ENCODE results near the gene TMTC1.

TMTC1 gene

DNA sequence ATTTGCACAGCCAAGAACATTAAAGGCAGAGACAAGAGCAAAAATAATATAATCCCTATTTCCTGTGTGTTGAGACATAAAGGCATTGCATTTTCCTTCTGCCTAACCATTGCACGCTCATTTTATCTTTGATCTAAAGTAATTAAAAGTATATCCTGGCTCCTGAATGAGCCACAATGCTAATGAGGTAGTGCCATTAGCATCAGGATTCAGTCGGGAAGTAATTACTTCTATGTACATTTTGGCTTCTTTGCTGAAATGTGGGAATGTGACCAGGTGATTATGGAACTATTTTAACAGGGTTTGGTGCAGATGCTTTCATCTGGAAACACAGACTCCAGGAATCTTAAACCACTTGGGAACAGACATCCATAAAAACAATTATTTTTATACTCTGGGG, 77.4 kb downstream of the TMTC1 start:
- DNase-seq, result no peak

DNA sequence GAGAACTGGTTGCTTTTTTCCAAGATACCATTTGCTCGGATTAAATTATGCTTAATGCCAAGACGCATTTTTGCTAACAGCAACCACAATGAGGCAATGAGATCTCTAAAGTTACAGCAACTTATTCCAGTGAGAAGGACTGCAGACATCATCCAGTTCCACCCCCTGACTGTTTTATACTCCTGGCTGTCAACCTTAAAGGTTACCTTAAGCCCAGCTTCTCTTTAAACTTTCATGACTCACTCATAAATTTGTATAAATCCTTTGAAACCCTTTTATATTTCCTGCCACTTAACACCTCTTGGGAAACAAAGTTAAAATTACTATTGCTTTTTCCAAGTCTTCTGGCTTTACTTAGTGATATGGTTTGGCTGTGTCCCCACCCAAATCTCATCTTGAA, 80.2 kb downstream of the TMTC1 start:
- DNase-seq, result no peak

DNA sequence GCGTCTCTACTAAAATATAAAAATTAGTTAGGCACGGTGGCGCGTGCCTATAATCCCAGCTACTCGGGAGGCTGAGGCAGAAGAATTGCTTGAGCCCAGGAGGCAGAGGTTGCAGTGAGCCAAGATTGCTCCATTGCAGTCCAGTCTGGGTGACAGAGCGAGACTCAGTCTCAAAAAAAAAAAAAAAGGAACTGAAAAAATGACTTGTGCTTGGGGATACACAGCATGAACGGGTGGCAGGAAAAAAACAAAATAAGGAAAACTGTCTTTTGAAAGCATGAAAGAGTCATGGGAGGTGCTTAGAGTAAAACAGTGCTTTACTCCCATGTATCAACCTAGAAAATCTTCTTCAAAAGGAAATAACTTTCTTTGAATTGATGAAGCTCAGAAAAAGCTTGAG, 80.8 kb downstream of the TMTC1 start:
- DNase-seq, result no peak

DNA sequence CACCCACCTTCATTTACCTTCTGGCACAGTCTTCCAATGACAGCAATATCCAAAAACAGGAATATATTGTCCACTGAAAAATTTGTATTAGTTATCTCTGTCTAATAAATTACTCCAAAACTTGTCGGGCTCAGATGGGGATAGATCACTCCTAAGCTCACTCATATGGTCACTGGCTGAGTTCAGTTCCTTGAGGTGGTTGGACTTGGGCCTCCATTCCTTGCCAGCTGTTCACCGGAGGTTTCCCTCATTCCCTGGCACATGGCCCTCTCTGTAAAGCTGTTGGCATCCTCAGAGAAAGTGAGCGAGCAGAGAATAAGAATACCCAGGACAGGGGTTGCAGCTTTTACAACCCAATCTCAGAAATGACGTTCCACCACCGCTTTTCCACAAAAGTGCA, 81.5 kb downstream of the TMTC1 start:
- DNase-seq, result no peak

DNA sequence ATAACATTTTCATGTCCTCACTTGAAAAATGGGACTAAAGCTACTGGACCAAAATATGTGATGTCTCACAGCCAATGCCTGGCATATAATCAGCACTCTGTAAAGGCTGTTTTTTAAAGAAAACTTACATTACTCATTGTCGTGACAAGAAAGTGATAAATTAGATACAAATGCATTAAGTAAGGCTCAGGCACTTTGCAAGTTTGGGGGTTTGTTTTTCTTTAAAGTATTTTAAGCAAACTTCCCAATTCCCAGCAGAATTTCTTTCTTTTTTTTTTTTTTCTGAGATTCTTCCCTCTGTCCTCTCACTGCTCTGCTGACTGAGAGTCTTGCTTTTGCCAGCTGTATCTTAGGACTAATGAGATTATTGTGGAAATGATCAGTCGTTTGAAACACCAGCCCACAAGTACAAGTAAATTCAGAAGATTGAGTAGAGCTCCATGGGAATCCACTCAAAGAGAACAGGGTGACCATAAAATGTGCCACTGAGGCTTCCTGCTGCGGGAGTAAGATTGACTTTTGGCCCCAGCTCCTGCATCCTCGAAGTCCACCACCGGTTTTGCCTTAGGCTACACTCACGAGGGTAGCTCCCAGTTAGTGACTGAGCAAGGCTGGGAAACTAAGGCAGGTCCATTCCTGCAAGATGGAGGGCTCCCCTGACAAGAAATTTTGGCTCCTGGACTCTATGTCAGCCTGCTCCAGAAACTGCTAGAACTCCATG, 82.8 kb downstream of the TMTC1 start:
- no peak for DNase-seq

GRCh38 chr12:29698756-29699155, 85.0 kb downstream of the TMTC1 start:
- DNase-seq, result no peak

DNA sequence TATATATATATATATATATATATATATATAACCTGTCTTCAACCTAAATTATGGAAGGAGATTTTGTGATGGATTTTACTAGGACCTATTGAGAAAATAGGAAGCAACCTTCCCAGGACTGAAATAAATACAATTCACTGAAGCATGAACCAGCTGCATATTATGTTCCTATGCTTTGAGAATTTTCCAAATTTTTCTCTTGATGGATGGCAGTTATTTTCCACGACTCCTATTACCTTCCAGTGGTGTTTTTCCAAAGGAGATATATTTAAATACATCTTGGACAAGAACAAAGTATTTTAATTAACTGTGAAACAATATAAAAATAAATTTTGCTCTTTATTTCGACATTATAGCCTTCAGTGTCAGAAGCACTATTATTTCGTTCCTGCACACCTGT, 87.9 kb downstream of the TMTC1 start:
- DNase-seq, result no peak

- no peak for DNase-seq
Measured at GRCh38 chr12:29695026-29695425, 88.7 kb downstream of the TMTC1 start.

GRCh38 chr12:29694002-29694401, 89.7 kb downstream of the TMTC1 start:
- DNase-seq, result no peak

- no peak for DNase-seq
Measured at GRCh38 chr12:29692237-29692636, 91.5 kb downstream of the TMTC1 start.

DNA sequence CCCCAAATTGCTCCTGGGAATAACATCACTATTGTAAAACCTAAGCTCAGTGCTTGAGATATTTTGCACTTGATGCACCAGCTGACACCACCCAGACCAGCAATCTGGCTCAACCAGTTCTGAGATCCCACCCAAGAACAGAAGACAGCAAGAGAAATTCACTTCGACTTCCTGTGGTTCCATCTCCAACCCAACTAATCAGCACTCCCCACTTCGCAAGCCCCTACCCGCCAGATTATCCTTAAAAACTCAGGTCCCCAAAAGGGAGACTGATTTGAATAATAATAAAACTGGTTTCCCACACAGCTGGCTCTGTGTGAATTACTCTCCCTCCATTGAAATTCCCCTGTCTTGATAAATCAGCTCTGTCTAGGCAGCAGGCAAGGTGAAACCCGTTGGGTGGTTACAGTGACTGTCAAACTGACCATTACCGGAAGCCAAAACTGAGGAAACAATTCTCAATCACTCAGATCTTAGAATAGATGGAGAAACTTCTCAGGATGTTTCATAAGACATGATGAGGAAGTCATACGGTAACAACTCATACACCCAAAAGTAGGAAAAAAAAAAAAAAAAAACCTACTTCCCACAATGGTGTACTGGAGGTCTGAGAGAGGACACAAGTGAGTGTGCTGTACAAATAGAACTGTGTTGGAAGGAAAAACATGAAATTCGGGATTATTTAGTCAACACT, 92.4 kb downstream of the TMTC1 start:
- no peak for DNase-seq

DNA sequence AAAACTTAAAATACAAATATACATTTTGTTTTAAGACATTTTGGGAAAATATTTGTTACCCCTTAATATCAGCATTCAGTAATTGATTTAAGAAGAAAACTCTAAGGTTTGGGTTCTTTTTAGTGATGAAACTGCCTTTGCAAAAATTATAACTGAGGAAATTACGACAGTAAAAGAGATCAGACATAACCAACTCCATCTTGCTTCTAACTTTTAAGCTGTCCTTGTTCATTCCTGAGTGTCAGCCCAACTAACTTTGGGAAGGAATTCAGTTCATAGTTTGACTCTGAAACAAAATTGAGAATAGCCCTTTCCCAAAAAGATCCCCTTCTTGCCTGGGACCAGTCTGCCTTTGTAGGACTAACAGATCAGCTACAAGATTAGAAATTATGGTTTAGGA, 93.0 kb downstream of the TMTC1 start:
- DNase-seq, result no peak

GRCh38 chr12:29688914-29689313, 94.8 kb downstream of the TMTC1 start:
- DNase-seq, result no peak

GRCh38 chr12:29682088-29682487, 101.7 kb downstream of the TMTC1 start:
- no peak for DNase-seq

DNA sequence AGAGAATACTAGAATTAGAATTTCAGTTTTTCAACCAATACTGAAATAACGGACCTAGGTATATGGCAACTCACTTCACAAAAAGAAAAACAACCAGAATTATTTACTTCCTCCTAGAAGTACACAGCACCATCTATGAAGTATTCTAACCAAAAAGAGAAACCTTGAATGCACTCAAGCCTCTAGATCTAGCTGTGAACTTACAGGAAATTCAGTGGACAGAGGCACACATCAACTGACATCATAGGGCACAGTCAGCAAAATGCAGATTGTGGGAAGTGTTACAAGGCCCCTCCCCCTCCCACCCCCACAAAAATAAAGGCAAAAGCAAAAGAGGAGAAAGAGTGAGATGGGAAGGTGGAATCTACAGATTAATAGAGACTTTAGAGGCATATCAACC, 102.4 kb downstream of the TMTC1 start:
- DNase-seq, result no peak

DNA sequence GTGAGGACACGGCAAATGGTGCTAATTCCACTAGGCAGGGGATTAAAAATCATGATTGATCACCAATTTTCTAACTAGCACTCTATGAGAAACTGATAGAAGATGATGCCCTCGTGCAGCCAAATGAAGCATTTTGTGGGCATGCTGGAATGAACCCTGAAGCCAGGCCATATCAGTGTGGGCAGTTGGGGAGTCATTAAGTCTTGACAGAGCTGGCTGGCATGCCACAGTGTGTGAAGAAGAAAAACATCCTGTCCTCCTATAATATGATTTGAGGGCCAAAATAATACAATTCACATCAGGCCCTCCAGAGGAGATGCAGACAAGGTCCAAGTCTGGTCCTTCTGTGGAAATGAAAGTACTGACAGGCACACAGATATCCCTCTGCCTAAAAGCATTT, 107.1 kb downstream of the TMTC1 start:
- no peak for DNase-seq

GRCh38 chr12:29674463-29674862, 109.3 kb downstream of the TMTC1 start:
- DNase-seq, result no peak

DNA sequence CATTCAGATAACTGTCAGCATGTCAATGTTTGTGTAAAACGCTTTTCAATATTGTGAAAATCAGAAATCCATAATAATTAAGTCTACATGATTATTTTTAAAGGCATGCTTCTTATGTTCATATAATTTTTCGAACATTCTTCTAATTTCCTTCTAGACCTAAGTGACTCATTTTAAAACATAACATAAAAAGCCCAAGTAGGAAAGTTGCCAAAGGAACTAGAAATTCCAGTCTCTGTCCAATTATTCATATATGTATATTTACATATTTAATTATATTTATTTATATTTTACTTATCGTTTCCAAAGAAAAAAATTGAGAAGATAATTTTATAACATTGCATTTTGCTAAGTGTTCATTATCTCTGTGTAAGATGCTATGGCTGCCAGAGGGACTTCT, 110.4 kb downstream of the TMTC1 start:
- no peak for DNase-seq

DNA sequence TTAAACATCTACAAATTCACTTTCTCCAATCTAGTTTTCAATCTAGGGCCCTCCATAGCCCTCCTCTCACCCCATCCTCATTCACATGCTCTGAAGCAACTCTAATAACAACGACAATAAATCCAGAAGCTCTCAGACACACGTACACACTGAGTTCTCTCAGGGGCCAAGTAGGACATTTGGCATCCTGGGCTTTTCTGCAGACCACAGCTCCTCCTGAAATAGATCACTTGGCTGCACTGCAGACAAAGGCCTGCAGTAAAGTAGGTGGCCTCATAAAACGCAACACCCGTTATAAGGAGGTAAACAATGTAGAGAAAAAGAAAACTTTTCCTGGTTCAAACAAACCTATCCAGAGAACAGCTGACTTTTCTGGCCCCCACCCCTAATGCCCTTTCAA, 111.2 kb downstream of the TMTC1 start:
- no peak for DNase-seq

DNA sequence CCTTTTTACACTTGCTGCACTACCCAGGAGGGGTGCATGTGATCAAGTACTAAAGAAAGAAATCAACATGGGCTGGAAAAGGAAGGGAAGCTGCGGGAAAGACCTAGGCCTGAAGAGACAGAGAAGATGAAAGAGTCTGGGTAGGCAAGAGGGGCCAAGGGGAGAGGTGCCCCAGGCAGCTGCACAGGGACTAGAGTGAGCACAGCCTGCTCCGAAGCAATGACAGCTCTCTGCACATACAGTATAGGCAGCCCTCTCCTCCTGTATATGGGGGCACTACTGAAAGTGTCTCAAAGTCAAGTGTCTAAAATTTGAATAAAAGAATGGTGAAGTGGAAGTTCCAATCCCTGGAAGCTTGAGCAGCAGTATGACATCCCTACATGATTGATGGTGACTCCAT, 112.0 kb downstream of the TMTC1 start:
- DNase-seq, result no peak

- no peak for DNase-seq
Measured at GRCh38 chr12:29667011-29667410, 116.7 kb downstream of the TMTC1 start.

GRCh38 chr12:29665107-29665506, 118.6 kb downstream of the TMTC1 start:
- DNase-seq, result no peak

DNA sequence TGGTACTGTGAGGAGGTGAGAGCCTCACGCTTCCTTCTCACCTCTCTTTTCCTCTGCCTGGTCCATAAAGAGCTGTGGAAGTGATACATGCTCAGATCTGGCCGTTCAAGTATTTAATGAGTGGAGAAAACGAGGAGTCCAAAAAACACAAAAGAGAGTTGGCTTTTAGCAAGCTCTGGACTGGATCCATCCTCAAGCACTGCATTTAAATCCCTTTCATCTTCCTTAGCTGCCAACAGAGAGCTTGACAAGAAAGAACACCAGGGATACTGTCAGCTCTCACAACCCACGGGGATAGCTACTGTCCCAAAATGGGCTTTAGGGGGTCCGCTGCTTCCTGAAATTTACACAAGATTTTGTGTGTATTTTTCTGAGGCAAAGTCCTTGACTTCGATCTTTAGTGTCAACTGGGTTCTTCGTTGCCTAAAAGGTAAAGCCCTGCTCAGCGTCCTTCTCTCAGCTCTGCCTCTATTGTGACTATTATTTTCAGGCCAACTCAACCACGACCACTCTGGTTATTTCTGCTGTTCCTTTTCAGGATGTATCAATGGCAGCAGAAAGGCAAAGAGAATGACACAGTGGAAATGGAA, 120.9 kb downstream of the TMTC1 start:
- DNase-seq, result no peak

- DNase-seq, result no peak
Measured at GRCh38 chr12:29660847-29661246, 122.9 kb downstream of the TMTC1 start.

All from NCI-H187 (cell line).